Measurements from ENCODE around the gene MOG. TPM values are rescaled to one million over a fixed set of nuclear protein-coding genes. Genes with fewer than 3 reads are reported as not detected.

Gene MOG
- polyA plus RNA-seq, 1 of the 3 experiments (the other 2 are of a cell fraction): not detected

- DNase-seq: no peak
Measured at GRCh38 chr6:29620630-29621029, 36.3 kb upstream of the MOG start.

More at GRCh38 chr6:29620630-29621029, 36.3 kb upstream of the MOG start:
- Histone ChIP-seq H3K9me3 (no peaks in the 10 kb centered on the region), H3F3A (replicated peaks; ENCODE audit: insufficient read depth) (no peaks in the 10 kb centered on the region), H3K79me2 (ENCODE audit: insufficient read depth) (no peaks in the 10 kb centered on the region), H2AFZ (ENCODE audit: low read depth) (no peak overlapping the region), H3K4me2 (no peak overlapping the region), H3K36me3 (replicated peaks in 1 of 2; ENCODE audit: control insufficient read depth in 1 of 2, insufficient read depth in 2 of 2, low read length in 1 of 2) (peaks cover 16 to 63% of the 10 kb centered on the region in 2 experiments), H3K4me3 (ENCODE audit: low read depth in 2 of 2, low read length in 1 of 2) (no peak overlapping the region), H3K27me3 (ENCODE audit: insufficient read depth) (no peaks in the 10 kb centered on the region), H3K4me1 (ENCODE audit: control insufficient read depth in 1 of 2, insufficient read depth in 2 of 2, low read depth in 1 of 2, low read length in 1 of 2) (no peaks in the 10 kb centered on the region; a peak in 2 of 4 replicates), H3K9ac (no peak overlapping the region), H4K20me1 (ENCODE audit: insufficient read depth) (no peaks in the 10 kb centered on the region), H3K9me2 (no peaks in the 10 kb centered on the region), H3K27ac (ENCODE audit: low read depth in 2 of 2, low read length in 1 of 2) (no peak overlapping the region)
- CTCF ChIA-PET: interaction anchor here (0.7 kb wide), 1 partner anchor 33 kb away, joined by 3 read pairs; no protein-coding TSS in a partner anchor
- TF ChIP-seq ZBTB33 (IDR thresholded peaks at IDR 0.05; ENCODE audit: borderline replicate concordance, low read depth) (no peak), FOXM1 (IDR thresholded peaks at IDR 0.05; ENCODE audit: low read depth) (no peak), MXI1 (IDR thresholded peaks at IDR 0.05; ENCODE audit: low read depth, low read length) (no peak), USF1 (IDR thresholded peaks at IDR 0.05; ENCODE audit: borderline replicate concordance, low read depth) (no peak), TAF1 (IDR thresholded peaks at IDR 0.05; ENCODE audit: borderline replicate concordance, low read depth, low read length) (no peak), GABPA (IDR thresholded peaks at IDR 0.05; ENCODE audit: low read depth) (no peak), FOXJ3 (CRISPR knock-in tag; IDR thresholded peaks at IDR 0.05) (no peak), SIN3A (IDR thresholded peaks at IDR 0.05; ENCODE audit: borderline replicate concordance, low read depth, low read length) (no peak), MEF2A (IDR thresholded peaks at IDR 0.05; ENCODE audit: borderline replicate concordance, low read depth) (no peak), USF2 (IDR thresholded peaks at IDR 0.05; ENCODE audit: borderline replicate concordance, low read depth, low read length) (no peak), FOSL2 (IDR thresholded peaks at IDR 0.05; ENCODE audit: borderline replicate concordance, low read depth) (no peak), TEAD4 (IDR thresholded peaks at IDR 0.05; ENCODE audit: borderline replicate concordance, insufficient read depth) (no peak), CTCF (IDR thresholded peaks at IDR 0.05) (no peak), SMC3 (IDR thresholded peaks at IDR 0.05; ENCODE audit: low read depth, low read length) (no peak), IRF3 (IDR thresholded peaks at IDR 0.05; ENCODE audit: low read depth, low read length) (no peak)
- WGBS (ENCODE audit: low lambda C conversion rate): 73% methylated on average over 4 of the region's 4 CpGs
- POLR2A ChIA-PET: interaction anchor here (1.2 to 1.3 kb wide), 2 partner anchors 12 to 14 kb away, joined by 3 read pairs; partner anchors contain the start of gene GABBR1

Measured in SK-N-SH (cell line).